ENCODE results near the gene PDLIM1.

PDLIM1 gene

GRCh38 chr10:95278061-95278988 lies 12.5 kb downstream of the PDLIM1 start:
- Histone ChIP-seq H3K36me3 (ENCODE audit: insufficient read depth, low read length) (no peaks in the 10 kb centered on the region), H3K79me2 (ENCODE audit: insufficient read depth, low read length) (no peaks in the 10 kb centered on the region), H3K4me1 (ENCODE audit: insufficient read depth, low read length, poor library complexity, severe bottlenecking) (peaks cover 63% of the 10 kb centered on the region)

GRCh38 chr10:95277614-95278013 lies 13.2 kb downstream of the PDLIM1 start:
- Histone ChIP-seq H3K4me3 (ENCODE audit: low read length, poor library complexity, severe bottlenecking) (no peak overlapping the region), H4K20me1 (ENCODE audit: insufficient read depth, low read length, poor library complexity, severe bottlenecking) (no peaks in the 10 kb centered on the region), H3K36me3 (ENCODE audit: insufficient read depth, low read length) (no peaks in the 10 kb centered on the region), H2AFZ (ENCODE audit: low read length) (no peak overlapping the region), H3K4me2 (ENCODE audit: low read depth, low read length, poor library complexity, severe bottlenecking) (peak overlapping the region; percentile 1), H3K4me1 (ENCODE audit: insufficient read depth, low read length, poor library complexity, severe bottlenecking) (peaks cover 63% of the 10 kb centered on the region), H3F3A (ENCODE audit: low read depth) (peaks cover 15% of the 10 kb centered on the region; the same call in 1 of the 2 replicates), H3K27me3 (ENCODE audit: insufficient read depth, low read length, poor library complexity, severe bottlenecking) (no peaks in the 10 kb centered on the region), H3K9me2 (replicated peaks; ENCODE audit: low read depth, low read length) (no peaks in the 10 kb centered on the region), H3K9me3 (ENCODE audit: insufficient read depth, low read depth, low read length) (no peaks in the 10 kb centered on the region), H3K9ac (ENCODE audit: low read depth, low read length, poor library complexity, severe bottlenecking) (peak overlapping the region; percentile 61), H3K79me2 (ENCODE audit: insufficient read depth, low read length) (no peaks in the 10 kb centered on the region)
- no peak for TF ChIP-seq EZH2phosphoT487 (IDR thresholded peaks at IDR 0.05; ENCODE audit: borderline replicate concordance)
- TF ChIP-seq, protein P1, sequence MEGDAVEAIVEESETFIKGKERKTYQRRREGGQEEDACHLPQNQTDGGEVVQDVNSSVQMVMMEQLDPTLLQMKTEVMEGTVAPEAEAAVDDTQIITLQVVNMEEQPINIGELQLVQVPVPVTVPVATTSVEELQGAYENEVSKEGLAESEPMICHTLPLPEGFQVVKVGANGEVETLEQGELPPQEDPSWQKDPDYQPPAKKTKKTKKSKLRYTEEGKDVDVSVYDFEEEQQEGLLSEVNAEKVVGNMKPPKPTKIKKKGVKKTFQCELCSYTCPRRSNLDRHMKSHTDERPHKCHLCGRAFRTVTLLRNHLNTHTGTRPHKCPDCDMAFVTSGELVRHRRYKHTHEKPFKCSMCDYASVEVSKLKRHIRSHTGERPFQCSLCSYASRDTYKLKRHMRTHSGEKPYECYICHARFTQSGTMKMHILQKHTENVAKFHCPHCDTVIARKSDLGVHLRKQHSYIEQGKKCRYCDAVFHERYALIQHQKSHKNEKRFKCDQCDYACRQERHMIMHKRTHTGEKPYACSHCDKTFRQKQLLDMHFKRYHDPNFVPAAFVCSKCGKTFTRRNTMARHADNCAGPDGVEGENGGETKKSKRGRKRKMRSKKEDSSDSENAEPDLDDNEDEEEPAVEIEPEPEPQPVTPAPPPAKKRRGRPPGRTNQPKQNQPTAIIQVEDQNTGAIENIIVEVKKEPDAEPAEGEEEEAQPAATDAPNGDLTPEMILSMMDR (conservative IDR thresholded peaks at IDR 0.05; ENCODE audit: low read length) = no peak

More at GRCh38 chr10:95278061-95278988, 12.5 kb downstream of the PDLIM1 start:
- Histone ChIP-seq H3K27me3 (ENCODE audit: insufficient read depth, low read length, poor library complexity, severe bottlenecking) (no peaks in the 10 kb centered on the region), H4K20me1 (ENCODE audit: insufficient read depth, low read length, poor library complexity, severe bottlenecking) (no peaks in the 10 kb centered on the region), H2AFZ (ENCODE audit: low read length) (0 out of 2 replicates have a peak overlapping the region, but pooled peaks have one; percentile 6), H3K4me3 (ENCODE audit: low read length, poor library complexity, severe bottlenecking) (no peak overlapping the region), H3K4me2 (ENCODE audit: low read depth, low read length, poor library complexity, severe bottlenecking) (peak overlapping the region; percentile 1), H3K9me3 (ENCODE audit: insufficient read depth, low read depth, low read length) (no peaks in the 10 kb centered on the region), H3K9me2 (replicated peaks; ENCODE audit: low read depth, low read length) (no peaks in the 10 kb centered on the region), H3K9ac (ENCODE audit: low read depth, low read length, poor library complexity, severe bottlenecking) (peak overlapping the region; percentile 55), H3F3A (ENCODE audit: low read depth) (peaks cover 15% of the 10 kb centered on the region; the same call in 1 of the 2 replicates)
- TF ChIP-seq, protein P1 (conservative IDR thresholded peaks at IDR 0.05; ENCODE audit: low read length) = no peak
- no peak for TF ChIP-seq EZH2phosphoT487 (IDR thresholded peaks at IDR 0.05; ENCODE audit: borderline replicate concordance)

DNA sequence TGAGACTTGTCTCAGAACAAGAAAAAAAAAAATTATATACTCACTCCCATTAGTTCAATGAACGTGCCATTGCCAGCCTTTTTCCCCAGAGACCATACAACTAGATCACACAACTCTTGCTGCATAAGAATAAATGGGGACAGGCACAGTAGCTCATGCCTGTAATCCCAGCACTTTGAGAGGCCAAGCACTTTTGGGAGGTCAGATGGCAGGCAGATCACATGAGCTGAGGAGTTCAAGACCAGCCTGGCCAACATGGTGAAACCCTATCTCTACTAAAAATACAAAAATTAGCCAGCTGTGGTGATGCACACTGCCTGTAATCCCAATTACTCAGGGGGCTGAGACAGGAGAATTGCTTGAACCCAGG lies 13.6 kb downstream of the PDLIM1 start:
- Histone ChIP-seq H3K4me2 (ENCODE audit: low read depth, low read length, poor library complexity, severe bottlenecking) (peak overlapping the region; percentile 61), H3K9me2 (replicated peaks; ENCODE audit: low read depth, low read length) (no peaks in the 10 kb centered on the region), H3F3A (ENCODE audit: low read depth) (peaks cover 12% of the 10 kb centered on the region; the same call in 1 of the 2 replicates), H4K20me1 (ENCODE audit: insufficient read depth, low read length, poor library complexity, severe bottlenecking) (no peaks in the 10 kb centered on the region), H3K27me3 (ENCODE audit: insufficient read depth, low read length, poor library complexity, severe bottlenecking) (no peaks in the 10 kb centered on the region), H3K9me3 (ENCODE audit: insufficient read depth, low read depth, low read length) (no peaks in the 10 kb centered on the region), H3K36me3 (ENCODE audit: insufficient read depth, low read length) (no peaks in the 10 kb centered on the region), H3K79me2 (ENCODE audit: insufficient read depth, low read length) (no peaks in the 10 kb centered on the region), H3K9ac (ENCODE audit: low read depth, low read length, poor library complexity, severe bottlenecking) (peak overlapping the region; percentile 61), H3K4me1 (ENCODE audit: insufficient read depth, low read length, poor library complexity, severe bottlenecking) (peaks cover 60% of the 10 kb centered on the region), H3K4me3 (ENCODE audit: low read length, poor library complexity, severe bottlenecking) (no peak overlapping the region), H2AFZ (ENCODE audit: low read length) (no peak overlapping the region)
- TF ChIP-seq EZH2phosphoT487 (IDR thresholded peaks at IDR 0.05; ENCODE audit: borderline replicate concordance) = no peak
- TF ChIP-seq, protein P1 (conservative IDR thresholded peaks at IDR 0.05; ENCODE audit: low read length) = no peak
